GM10847 (cell line): ENCODE measurements around the gene NUDT22.

ENCODE experiments used
- POLR2A ChIP-seq: IDR thresholded peaks from 2 replicates; pipeline ENCODE4 v1.6.1; 2011; ENCODE audit not compliant: insufficient read length; ENCODE audit errors: extremely low read depth

The NUDT22 gene

DNA sequence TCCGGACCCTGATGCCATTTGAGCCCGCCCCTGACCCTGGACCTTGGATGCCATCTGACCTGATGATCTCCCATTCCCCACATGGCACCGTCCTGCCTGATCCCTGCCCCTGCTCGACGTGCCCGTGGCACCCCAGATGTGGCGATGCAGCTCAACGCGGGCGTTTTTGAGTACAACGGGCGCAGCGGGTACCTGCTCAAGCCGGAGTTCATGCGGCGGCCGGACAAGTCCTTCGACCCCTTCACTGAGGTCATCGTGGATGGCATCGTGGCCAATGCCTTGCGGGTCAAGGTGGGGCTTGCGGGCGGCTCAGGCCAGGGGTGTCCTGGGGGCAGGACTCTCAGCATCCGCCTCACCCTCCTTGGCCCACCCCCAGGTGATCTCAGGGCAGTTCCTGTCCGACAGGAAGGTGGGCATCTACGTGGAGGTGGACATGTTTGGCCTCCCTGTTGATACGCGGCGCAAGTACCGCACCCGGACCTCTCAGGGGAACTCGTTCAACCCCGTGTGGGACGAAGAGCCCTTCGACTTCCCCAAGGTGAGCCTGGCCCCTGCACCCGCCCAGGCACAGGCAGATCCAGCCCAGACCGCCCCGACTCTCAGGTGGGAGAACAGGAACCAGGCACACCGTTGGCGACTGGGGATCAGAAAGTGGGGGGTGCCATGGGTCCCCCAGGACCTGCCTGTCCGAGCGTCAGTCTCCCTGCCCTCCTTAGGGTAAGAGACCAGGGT, 36.4 kb downstream of the NUDT22 start:
- no peak for TF ChIP-seq POLR2A

DNA sequence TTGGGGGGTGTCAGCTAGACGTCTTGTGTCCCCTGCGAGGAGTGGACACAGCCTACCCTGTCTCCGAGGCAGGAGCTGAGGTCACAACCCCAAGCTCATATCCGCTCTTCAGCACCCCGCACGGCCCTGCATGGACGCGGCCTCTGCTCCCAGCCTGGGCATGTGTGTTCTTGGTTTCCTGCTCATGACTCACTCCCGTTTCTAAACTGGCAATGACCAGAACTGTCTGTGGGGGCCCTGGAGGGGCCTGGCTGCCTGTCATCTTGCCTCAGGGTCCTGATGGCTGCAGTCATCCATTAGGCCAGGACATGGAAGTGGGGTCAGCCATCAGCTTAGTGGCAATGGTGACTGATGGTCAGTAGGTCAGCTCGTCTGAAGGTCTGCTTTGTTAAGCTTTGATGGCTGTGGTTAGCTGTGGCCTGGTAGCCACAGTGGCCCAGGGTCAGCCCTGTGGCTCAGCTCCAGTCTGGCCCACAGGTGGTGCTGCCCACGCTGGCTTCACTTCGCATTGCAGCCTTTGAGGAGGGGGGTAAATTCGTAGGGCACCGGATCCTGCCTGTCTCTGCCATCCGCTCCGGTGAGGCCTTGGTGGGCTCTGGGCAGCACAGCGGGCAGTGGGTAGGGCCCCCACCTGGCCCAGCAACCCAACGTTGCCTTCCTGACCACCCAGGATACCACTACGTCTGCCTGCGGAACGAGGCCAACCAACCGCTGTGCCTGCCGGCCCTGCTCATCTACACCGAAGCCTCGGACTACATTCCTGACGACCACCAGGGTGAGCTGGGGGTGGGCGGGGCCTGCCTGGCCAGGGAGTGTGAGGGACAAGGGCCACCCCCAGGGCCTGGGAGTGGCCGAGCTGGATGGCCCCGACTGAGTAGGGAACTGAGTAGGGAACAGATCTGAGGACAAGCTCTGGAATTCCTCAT, 37.2 kb downstream of the NUDT22 start:
- no peak for TF ChIP-seq POLR2A

- no peak for TF ChIP-seq POLR2A
These were observed 37.9 kb downstream of the NUDT22 start for GRCh38 chr11:64263947-64264317.

GRCh38 chr11:64264371-64264852, 38.3 kb downstream of the NUDT22 start:
- no peak for TF ChIP-seq POLR2A

GRCh38 chr11:64265176-64266160, 39.4 kb downstream of the NUDT22 start:
- no peak for TF ChIP-seq POLR2A

DNA sequence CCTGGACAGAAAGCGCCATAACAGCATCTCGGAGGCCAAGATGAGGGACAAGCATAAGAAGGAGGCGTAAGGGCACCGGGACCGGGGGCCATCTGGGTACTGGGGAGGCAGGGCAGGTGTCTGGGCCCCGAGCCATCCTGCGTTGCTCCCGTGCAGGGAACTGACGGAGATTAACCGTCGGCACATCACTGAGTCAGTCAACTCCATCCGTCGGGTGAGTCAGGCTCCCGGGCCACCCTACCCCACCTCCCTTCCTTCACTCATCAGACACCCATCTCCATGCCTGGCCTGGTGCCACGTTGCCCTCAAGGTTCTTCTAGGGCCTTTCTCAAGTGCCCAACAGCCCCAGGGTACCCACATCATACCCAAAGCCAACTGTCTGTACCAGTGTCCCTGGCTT, 40.3 kb downstream of the NUDT22 start:
- TF ChIP-seq POLR2A, result no peak

- TF ChIP-seq POLR2A, result no peak
These were observed 41.3 kb downstream of the NUDT22 start for GRCh38 chr11:64267207-64267945.

DNA sequence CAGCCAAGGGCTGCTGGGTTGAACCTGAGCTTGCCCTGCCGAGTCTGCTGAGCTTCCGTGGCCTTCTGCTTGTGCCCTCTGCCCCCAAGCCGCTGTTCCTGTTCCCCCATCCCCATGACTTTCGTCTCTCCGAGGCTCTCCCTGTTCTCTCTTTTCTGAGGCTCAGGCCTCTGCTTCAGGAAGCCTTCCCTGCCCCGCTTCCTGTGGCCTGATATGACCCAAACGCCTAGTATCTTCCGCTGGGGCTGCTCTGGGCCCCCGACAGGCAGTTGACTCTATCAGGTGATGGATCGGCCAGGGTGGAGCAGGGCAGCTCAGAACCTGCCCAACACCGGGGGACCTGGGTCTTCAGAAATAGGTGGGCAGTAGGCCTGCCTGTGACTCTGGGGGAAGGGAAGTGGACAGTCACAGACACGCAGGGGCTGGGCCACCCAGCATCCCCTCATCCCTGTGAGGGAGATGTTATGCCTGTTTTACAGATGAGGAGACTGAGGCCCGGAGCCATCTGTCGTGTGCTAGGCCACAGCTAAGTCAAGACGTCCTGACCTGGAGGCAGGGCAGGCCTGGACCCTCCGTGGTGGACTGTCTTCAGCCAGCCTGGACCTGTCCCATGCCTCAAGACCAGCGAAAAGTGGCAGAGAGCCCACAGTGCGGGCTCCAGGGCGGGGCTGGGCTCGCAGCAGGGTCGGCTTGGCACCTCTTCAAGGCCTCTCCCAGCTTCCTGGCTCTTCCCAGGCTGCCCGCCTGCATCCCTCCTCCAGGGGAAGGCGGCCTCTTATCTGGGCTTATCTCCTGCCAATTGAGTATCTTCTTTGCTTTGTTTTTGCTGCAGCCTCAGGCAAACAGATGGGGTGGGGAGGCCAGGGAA, 42.2 kb downstream of the NUDT22 start:
- TF ChIP-seq POLR2A, result no peak

DNA sequence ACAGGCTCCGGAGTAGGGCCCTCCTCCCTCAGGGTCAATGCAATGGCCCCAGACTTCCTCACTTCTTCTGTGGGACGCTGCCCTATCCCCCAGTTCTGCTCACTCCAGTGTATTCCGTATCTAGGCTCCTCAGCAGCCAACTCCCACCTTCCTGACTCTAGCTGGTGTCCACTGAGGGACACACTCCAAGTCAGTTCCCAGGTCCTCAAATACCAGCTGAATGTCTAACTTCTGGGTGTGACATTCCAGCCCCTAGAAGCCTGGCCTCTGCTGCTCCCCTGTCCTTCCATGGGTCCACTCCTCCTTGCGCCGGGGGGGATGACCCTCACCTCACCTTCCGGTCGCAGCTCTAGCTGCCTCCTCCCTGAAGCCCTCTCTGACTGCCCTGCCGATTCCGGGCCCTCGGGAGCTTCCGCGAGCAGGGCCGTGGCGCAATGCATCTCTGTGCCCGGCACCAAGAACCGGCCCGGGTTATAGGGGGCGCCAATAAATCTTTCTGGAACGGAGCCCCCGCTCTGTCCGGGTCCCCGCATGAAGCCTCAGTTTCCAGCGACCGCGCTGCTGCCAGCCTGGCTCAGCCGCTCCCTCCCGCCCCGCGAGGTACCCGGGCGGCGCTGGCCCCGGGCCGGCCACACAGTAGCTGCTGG, 42.9 kb downstream of the NUDT22 start:
- TF ChIP-seq POLR2A, result no peak

DNA sequence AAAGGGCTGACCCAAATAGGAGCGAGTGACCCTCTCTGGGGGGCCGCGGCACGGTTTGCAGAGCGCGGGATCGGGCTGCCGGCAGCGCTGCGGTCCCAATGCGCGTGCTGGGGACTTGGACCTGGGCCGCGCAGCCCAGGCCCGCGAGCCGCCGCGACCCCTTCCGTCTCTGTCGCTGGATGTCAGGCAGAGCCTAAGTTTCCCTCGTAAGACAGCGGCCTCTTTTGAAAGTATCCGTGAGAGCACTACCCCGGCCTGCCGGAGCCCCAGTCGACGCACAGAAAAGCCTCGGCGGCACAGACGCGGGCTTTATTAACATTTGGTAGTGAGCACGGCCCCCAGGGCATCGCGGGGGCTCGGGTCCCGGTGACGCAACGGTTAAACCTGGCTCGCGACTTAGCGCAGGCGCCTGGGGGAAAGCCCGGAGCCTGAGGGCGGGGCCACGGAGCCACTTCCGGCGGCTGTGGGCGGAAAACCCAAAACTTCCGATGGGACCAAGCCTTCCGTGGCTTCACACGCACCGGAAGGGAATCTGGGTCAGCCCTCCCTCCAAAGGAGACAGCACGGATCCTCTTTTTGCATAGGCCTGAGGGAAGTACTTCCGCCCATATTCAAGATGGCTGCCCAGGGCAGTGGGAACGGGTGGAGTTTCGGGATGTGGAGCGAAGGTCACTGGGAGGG, 43.6 kb downstream of the NUDT22 start:
- peak; percentile 83 for TF ChIP-seq POLR2A

DNA sequence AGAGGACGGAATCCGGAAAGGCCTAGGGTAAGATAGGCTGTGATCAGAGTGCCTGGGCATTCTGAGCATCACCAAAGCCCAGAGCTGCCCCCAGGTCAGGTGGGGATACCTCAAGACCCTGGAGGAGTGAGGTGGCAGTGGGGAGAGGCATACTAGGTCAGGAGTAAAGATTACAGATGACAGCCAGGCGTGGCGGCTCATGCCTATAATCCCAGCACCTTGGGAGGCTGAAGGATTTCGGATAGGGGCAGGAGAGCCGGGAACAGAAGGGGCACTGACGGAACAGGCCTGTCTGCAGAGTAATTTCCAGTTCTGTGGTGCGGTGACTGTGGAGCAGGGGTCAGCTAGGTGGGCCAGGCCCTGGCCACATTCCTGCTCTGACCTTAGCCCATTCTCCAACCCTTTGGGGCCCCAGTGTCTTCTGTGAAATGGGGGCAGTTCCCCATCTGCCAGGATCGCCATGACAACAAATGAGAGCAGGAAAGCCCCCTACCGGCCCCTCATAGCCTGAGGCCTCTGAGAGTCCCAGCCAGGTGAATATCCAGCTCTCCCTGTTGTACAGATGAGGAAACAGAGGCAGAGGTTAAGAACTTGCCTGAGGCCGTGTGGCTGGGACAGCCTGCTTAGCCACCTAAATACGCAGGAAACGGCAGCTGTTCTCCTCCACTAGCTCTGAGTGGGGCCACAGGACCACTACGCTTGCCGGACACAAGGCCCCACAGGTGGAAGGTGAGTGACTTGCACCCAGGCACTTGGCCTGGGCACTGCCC, 49.1 kb downstream of the NUDT22 start:
- no peak for TF ChIP-seq POLR2A

GRCh38 chr11:64275841-64276240, 49.8 kb downstream of the NUDT22 start:
- TF ChIP-seq POLR2A, result no peak
